IMR-90 (cell line): ENCODE measurements around the gene TECTA.

Experiments
- POLR2A ChIP-seq: IDR thresholded peaks from 2 replicates; pipeline ENCODE4 v1.6.1; 2012; ENCODE audit warnings: mild to moderate bottlenecking, low read depth, low read length
- SMC3 ChIP-seq: fragments of 150-350 bp; IDR thresholded peaks from 2 replicates; pipeline ENCODE4 v1.6.1; 2016; ENCODE audit warnings: low read depth, mild to moderate bottlenecking, antibody characterized with exemption, low read length, moderate library complexity
- TF ChIP-seq, protein P1 (sequence below): conservative IDR thresholded peaks from 2 replicates; pipeline ENCODE4 v1.5.1; 2012; ENCODE audit warnings: mild to moderate bottlenecking, low read depth, low read length, improper control_type of control experiment

DNA sequence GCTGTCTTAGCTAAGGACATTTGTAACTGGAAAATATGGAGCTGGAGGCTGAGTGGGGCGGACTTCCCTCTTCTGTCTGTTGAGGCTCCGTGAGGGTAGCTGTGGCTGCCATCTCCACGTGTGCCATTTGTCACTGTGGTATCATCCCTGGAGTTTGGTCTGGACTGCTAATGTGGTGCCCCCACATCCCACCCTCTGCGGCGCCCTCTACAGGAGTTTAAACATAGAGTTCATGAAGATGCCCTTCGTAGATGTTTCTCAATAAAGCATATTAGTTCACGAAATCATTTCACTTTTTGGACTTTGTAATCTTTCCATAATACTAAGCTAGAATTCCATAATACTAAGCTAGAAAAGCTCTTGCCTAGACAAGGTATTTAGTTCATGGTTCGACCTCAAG lies 52.4 kb downstream of the TECTA start:
- TF ChIP-seq SMC3 (no peak), POLR2A (no peak)
- TF ChIP-seq, protein P1, sequence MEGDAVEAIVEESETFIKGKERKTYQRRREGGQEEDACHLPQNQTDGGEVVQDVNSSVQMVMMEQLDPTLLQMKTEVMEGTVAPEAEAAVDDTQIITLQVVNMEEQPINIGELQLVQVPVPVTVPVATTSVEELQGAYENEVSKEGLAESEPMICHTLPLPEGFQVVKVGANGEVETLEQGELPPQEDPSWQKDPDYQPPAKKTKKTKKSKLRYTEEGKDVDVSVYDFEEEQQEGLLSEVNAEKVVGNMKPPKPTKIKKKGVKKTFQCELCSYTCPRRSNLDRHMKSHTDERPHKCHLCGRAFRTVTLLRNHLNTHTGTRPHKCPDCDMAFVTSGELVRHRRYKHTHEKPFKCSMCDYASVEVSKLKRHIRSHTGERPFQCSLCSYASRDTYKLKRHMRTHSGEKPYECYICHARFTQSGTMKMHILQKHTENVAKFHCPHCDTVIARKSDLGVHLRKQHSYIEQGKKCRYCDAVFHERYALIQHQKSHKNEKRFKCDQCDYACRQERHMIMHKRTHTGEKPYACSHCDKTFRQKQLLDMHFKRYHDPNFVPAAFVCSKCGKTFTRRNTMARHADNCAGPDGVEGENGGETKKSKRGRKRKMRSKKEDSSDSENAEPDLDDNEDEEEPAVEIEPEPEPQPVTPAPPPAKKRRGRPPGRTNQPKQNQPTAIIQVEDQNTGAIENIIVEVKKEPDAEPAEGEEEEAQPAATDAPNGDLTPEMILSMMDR: no peak
